Measurements from ENCODE around the gene AKAP13. TPM values are rescaled to one million over a fixed set of nuclear protein-coding genes. Genes with fewer than 3 reads are reported as not detected.

The AKAP13 gene
- total and polyA plus RNA-seq, 2 of the 13 experiments (the other 11 are each of a cell fraction or from before 2014, with no cell fraction given): 6.7 to 27.1 TPM

GRCh38 chr15:85397926-85398325 lies 17.5 kb downstream of the AKAP13 start:
- WGBS (ENCODE audit: low lambda C conversion rate): 91% methylated on average over 3 of the region's 3 CpGs
- in situ Hi-C loops (cut with HindIII; ENCODE audit: extremely low pct_ligation_motif_present, low pct_unique_long_range_greater_than_20kb) (no loop called here), intact Hi-C loops (cut with micrococcal nuclease; ENCODE audit: unreplicated experiment) (no loop called here)
- H3K27me3 ChIP-seq (ENCODE audit: control insufficient read depth in 1 of 2, insufficient read depth in 2 of 2, low read length in 2 of 2): no peaks in the 10 kb centered on the region
- no TSS peak for BruUV-seq (replicated peaks)
- H3K4me2 ChIP-seq (ENCODE audit: low read depth, low read length): no peak overlapping the region
- FAIRE-seq (no peak), ATAC-seq (no peak), DNase-seq (ENCODE audit: low spot score) (no peak)
- no peak overlapping the region for H2AFZ ChIP-seq (ENCODE audit: low read length)
- no peak overlapping the region for H3K4me3 ChIP-seq (replicated peaks in 1 of 3; ENCODE audit: insufficient read depth in 1 of 3, low read depth in 2 of 3, low read length in 3 of 3)
- H3K4me1 ChIP-seq (ENCODE audit: insufficient read depth, low read length): peaks cover 40% of the 10 kb centered on the region
- H4K20me1 ChIP-seq (ENCODE audit: insufficient read depth, low read length): peaks cover 6% of the 10 kb centered on the region; the same call in 1 of the 2 replicates
- POLR2A ChIA-PET: no interaction called here
- H3K9me3 ChIP-seq (ENCODE audit: low read length): no peaks in the 10 kb centered on the region
- peaks cover 76% of the 10 kb centered on the region for H3K79me2 ChIP-seq (ENCODE audit: insufficient read depth, low read length)
- no peak for TF ChIP-seq NCOA1 (CRISPR knock-in tag; IDR thresholded peaks at IDR 0.05)
- TF ChIP-seq, protein P1, sequence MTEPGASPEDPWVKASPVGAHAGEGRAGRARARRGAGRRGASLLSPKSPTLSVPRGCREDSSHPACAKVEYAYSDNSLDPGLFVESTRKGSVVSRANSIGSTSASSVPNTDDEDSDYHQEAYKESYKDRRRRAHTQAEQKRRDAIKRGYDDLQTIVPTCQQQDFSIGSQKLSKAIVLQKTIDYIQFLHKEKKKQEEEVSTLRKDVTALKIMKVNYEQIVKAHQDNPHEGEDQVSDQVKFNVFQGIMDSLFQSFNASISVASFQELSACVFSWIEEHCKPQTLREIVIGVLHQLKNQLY (CRISPR knock-in tag; IDR thresholded peaks at IDR 0.05): no peak
- TF ChIP-seq ZNF577 (CRISPR knock-in tag; IDR thresholded peaks at IDR 0.05; ENCODE audit: borderline replicate concordance, low read depth): no peak
- no peak for TF ChIP-seq MAZ (IDR thresholded peaks at IDR 0.05; ENCODE audit: borderline replicate concordance, low read depth, low read length)
- TF ChIP-seq MAZ (CRISPR knock-in tag; IDR thresholded peaks at IDR 0.05; ENCODE audit: low read depth): no peak
- TF ChIP-seq KAT2B (IDR thresholded peaks at IDR 0.05; ENCODE audit: borderline replicate concordance, low read depth, low read length): no peak
- TF ChIP-seq CENPX (CRISPR knock-in tag; IDR thresholded peaks at IDR 0.05): no peak
- TF ChIP-seq ZSCAN31 (CRISPR knock-in tag; IDR thresholded peaks at IDR 0.05; ENCODE audit: low read depth): no peak
- no peak for TF ChIP-seq TSC22D2 (CRISPR knock-in tag; IDR thresholded peaks at IDR 0.05; ENCODE audit: borderline replicate concordance)
- TF ChIP-seq JUN (CRISPR knock-in tag; IDR thresholded peaks at IDR 0.05): no peak
- no peak for TF ChIP-seq U2AF2 (IDR thresholded peaks at IDR 0.05; ENCODE audit: low read depth, low read length)
- no peak for TF ChIP-seq ZNF292 (CRISPR knock-in tag; IDR thresholded peaks at IDR 0.05; ENCODE audit: borderline replicate concordance, low read depth)
- TF ChIP-seq ZNF510 (CRISPR knock-in tag; IDR thresholded peaks at IDR 0.05; ENCODE audit: low read depth): no peak
- TF ChIP-seq KAT7 (CRISPR knock-in tag; IDR thresholded peaks at IDR 0.05; ENCODE audit: borderline replicate concordance): no peak
- TF ChIP-seq ZNF280B (CRISPR knock-in tag; IDR thresholded peaks at IDR 0.05; ENCODE audit: borderline replicate concordance): no peak
- TF ChIP-seq ZNF782 (CRISPR knock-in tag; IDR thresholded peaks at IDR 0.05; ENCODE audit: borderline replicate concordance): no peak
- TF ChIP-seq, protein P2, sequence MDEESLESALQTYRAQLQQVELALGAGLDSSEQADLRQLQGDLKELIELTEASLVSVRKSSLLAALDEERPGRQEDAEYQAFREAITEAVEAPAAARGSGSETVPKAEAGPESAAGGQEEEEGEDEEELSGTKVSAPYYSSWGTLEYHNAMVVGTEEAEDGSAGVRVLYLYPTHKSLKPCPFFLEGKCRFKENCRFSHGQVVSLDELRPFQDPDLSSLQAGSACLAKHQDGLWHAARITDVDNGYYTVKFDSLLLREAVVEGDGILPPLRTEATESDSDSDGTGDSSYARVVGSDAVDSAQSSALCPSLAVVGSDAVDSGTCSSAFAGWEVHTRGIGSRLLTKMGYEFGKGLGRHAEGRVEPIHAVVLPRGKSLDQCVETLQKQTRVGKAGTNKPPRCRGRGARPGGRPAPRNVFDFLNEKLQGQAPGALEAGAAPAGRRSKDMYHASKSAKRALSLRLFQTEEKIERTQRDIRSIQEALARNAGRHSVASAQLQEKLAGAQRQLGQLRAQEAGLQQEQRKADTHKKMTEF (CRISPR knock-in tag; IDR thresholded peaks at IDR 0.05): no peak
- no peak for TF ChIP-seq SMAD9 (CRISPR knock-in tag; IDR thresholded peaks at IDR 0.05)
- no peak for TF ChIP-seq RBM22 (optimal IDR thresholded peaks at IDR 0.05; ENCODE audit: low read length)
- no peak for TF ChIP-seq ZNF44 (CRISPR knock-in tag; IDR thresholded peaks at IDR 0.05)
- TF ChIP-seq MBD4 (IDR thresholded peaks at IDR 0.05; ENCODE audit: borderline replicate concordance, low read length): no peak
- no peaks in the 10 kb centered on the region for H3K36me3 ChIP-seq (replicated peaks in 1 of 2; ENCODE audit: control insufficient read depth in 1 of 2, insufficient read depth in 2 of 2, low read length in 2 of 2)
- CTCF ChIA-PET (ENCODE audit: low intra/inter-chr PET ratio, low total read pairs): no interaction called here
- H3K27ac ChIP-seq (ENCODE audit: extremely low read length, insufficient read depth, low read length): no peak overlapping the region
- H3K9ac ChIP-seq (ENCODE audit: insufficient read depth, low read depth, low read length): no peak overlapping the region
